Measurements from ENCODE around the gene LTBP1. TPM values are rescaled to one million over a fixed set of nuclear protein-coding genes. Genes with fewer than 3 reads are reported as not detected.
"Not testable (repeated sequence)": the region's sequence is repeated elsewhere in the genome, so short reads cannot be mapped to it uniquely, and the experiment has no call there.

Gene LTBP1
- total RNA-seq, 1 experiment from 2014 or later: 10.3 TPM

DNA sequence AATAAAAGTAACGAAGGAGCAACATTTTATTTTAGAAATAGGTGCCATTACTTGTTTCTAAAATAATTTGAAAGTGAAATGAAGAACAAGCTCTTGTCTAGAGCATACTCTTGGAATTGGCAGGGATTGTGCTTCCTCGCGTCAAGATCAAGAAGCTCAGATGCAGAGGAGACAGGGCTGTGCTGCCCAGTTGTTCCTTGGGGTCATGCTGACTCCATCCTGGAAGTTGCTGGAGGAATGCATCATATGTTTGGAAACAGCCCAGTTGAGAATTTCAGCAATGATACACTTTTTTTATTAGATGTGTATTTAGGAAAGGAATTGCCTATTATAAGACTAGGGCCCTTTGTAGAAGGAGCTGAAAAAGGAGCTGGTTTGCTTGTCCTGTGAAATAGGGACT lies 17.2 kb downstream of the LTBP1 start:
- Histone ChIP-seq H3K4me1 (replicated peaks; ENCODE audit: insufficient read depth) (no peaks in the 10 kb centered on the region), H3K9me2 (ENCODE audit: insufficient read depth) (no peaks in the 10 kb centered on the region), H3F3A (ENCODE audit: insufficient read depth, low read depth) (no peaks in the 10 kb centered on the region), H3K4me2 (no peak overlapping the region), H3K79me2 (ENCODE audit: low read depth) (no peaks in the 10 kb centered on the region; the same call in 1 of the 2 replicates), H3K36me3 (ENCODE audit: low read depth) (no peaks in the 10 kb centered on the region), H3K27ac (no peak overlapping the region), H3K27me3 (ENCODE audit: insufficient read depth, low read depth) (no peaks in the 10 kb centered on the region), H4K20me1 (ENCODE audit: insufficient read depth) (no peaks in the 10 kb centered on the region), H3K4me3 (no peak overlapping the region), H3K9me3 (ENCODE audit: insufficient read depth, low read depth) (no peaks in the 10 kb centered on the region), H2AFZ (no peak overlapping the region)
- CTCF ChIA-PET: no interaction called here
- intact Hi-C loops (cut with micrococcal nuclease; ENCODE audit: unreplicated experiment): no loop called here
- POLR2A ChIA-PET (ENCODE audit: unreplicated experiment): interaction anchor here (0.7 kb wide), 1 partner anchor 40 kb away, joined by 4 read pairs; no protein-coding TSS in a partner anchor
- BruUV-seq (replicated peaks): no TSS peak
- no peak for DNase-seq
- TF ChIP-seq EZH2 (IDR thresholded peaks at IDR 0.05; ENCODE audit: low read depth) (no peak), CTCF (conservative IDR thresholded peaks at IDR 0.05) (no peak)

- Histone ChIP-seq H3K9me3 (ENCODE audit: insufficient read depth, low read depth) (no peaks in the 10 kb centered on the region), H2AFZ (no peak overlapping the region), H3K79me2 (ENCODE audit: low read depth) (no peaks in the 10 kb centered on the region), H3K4me1 (replicated peaks; ENCODE audit: insufficient read depth) (no peaks in the 10 kb centered on the region), H3K27me3 (ENCODE audit: insufficient read depth, low read depth) (no peaks in the 10 kb centered on the region), H3K4me2 (no peak overlapping the region), H3K4me3 (no peak overlapping the region), H3K36me3 (ENCODE audit: low read depth) (no peaks in the 10 kb centered on the region), H3K9me2 (ENCODE audit: insufficient read depth) (no peaks in the 10 kb centered on the region), H3F3A (ENCODE audit: insufficient read depth, low read depth) (no peaks in the 10 kb centered on the region), H4K20me1 (ENCODE audit: insufficient read depth) (no peaks in the 10 kb centered on the region), H3K27ac (no peak overlapping the region)
- POLR2A ChIA-PET (ENCODE audit: unreplicated experiment): no interaction called here
- TF ChIP-seq EZH2 (IDR thresholded peaks at IDR 0.05; ENCODE audit: low read depth) (no peak), CTCF (conservative IDR thresholded peaks at IDR 0.05) (no peak)
- CTCF ChIA-PET: no interaction called here
- intact Hi-C loops (cut with micrococcal nuclease; ENCODE audit: unreplicated experiment): no loop called here
- peak in 1 of 2 experiments; percentile 33 for DNase-seq
- no TSS peak for BruUV-seq (replicated peaks)
These were observed 18.9 kb downstream of the LTBP1 start for GRCh38 chr2:32965523-32966171.

- ChIA-PET CTCF (no interaction called here), POLR2A (ENCODE audit: unreplicated experiment) (no interaction called here)
- intact Hi-C loops (cut with micrococcal nuclease; ENCODE audit: unreplicated experiment): no loop called here
These were observed 22.9 kb downstream of the LTBP1 start for GRCh38 chr2:32969444-32970162.

DNA sequence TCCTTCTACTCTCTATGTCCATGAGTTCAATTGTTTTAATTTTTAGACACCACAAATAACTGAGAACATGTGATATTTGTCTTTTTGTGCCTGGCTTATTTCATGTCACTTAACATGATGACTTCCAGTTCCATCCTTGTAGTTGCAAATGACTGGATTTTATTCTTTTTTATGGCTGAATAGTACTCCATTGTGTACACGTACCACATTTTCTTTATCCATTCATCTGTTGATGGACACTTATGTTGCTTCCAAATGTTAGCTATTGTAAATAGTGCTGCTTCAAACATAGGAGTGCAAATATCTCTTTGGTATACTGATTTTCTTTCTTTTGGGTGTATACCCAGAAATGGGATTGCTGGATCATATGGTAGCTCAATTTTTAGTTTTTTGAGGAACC lies 27.0 kb downstream of the LTBP1 start:
- POLR2A ChIA-PET (ENCODE audit: unreplicated experiment); H3K79me2 ChIP-seq (ENCODE audit: low read depth); H2AFZ ChIP-seq; intact Hi-C loops (cut with micrococcal nuclease; ENCODE audit: unreplicated experiment); H3K4me3 ChIP-seq; H3K9me2 ChIP-seq (ENCODE audit: insufficient read depth); H3K36me3 ChIP-seq (ENCODE audit: low read depth); H3K27me3 ChIP-seq (ENCODE audit: insufficient read depth, low read depth); BruUV-seq (replicated peaks); H3K4me2 ChIP-seq; H3K9me3 ChIP-seq (ENCODE audit: insufficient read depth, low read depth); H3F3A ChIP-seq (ENCODE audit: insufficient read depth, low read depth); DNase-seq; H4K20me1 ChIP-seq (ENCODE audit: insufficient read depth); H3K27ac ChIP-seq: not testable (repeated sequence)
- CTCF ChIA-PET: interaction anchor here (0.6 kb wide), 1 partner anchor 59 kb away, joined by 5 read pairs; no protein-coding TSS in a partner anchor
- peaks cover 20% of the 10 kb centered on the region for H3K4me1 ChIP-seq (replicated peaks; ENCODE audit: insufficient read depth)

More at GRCh38 chr2:32969444-32970162, 22.9 kb downstream of the LTBP1 start:
- no peak overlapping the region for H3K27ac ChIP-seq
- H3K36me3 ChIP-seq (ENCODE audit: low read depth): no peaks in the 10 kb centered on the region
- no peaks in the 10 kb centered on the region for H3K4me1 ChIP-seq (replicated peaks; ENCODE audit: insufficient read depth)
- H3K9me3 ChIP-seq (ENCODE audit: insufficient read depth, low read depth): peaks cover 7% of the 10 kb centered on the region; the same call in 1 of the 2 replicates
- DNase-seq: peak in 1 of 2 experiments; percentile 32
- no TSS peak for BruUV-seq (replicated peaks)
- no peaks in the 10 kb centered on the region for H3F3A ChIP-seq (ENCODE audit: insufficient read depth, low read depth)
- H3K4me2 ChIP-seq: no peak overlapping the region
- no peaks in the 10 kb centered on the region for H3K9me2 ChIP-seq (ENCODE audit: insufficient read depth)
- no peak overlapping the region for H3K4me3 ChIP-seq
- TF ChIP-seq EZH2 (IDR thresholded peaks at IDR 0.05; ENCODE audit: low read depth): no peak
- no peak for TF ChIP-seq CTCF (conservative IDR thresholded peaks at IDR 0.05)
- no peaks in the 10 kb centered on the region for H3K27me3 ChIP-seq (ENCODE audit: insufficient read depth, low read depth)
- no peaks in the 10 kb centered on the region for H3K79me2 ChIP-seq (ENCODE audit: low read depth)
- H2AFZ ChIP-seq: no peak overlapping the region
- no peaks in the 10 kb centered on the region for H4K20me1 ChIP-seq (ENCODE audit: insufficient read depth)
